ENCODE measurements around the gene WDR36.

WDR36 gene

GRCh38 chr5:111106320-111106948 is 14.3 kb downstream of the WDR36 start:
- DNase-seq (ENCODE audit: low read depth) = no peak

GRCh38 chr5:111107371-111107770 is 15.2 kb downstream of the WDR36 start:
- no peak for DNase-seq (ENCODE audit: low read depth)

- no peak for DNase-seq (ENCODE audit: low read depth)
Observed at GRCh38 chr5:111111956-111112355, 19.8 kb downstream of the WDR36 start.

GRCh38 chr5:111113678-111114077 is 21.5 kb downstream of the WDR36 start:
- no peak for DNase-seq (ENCODE audit: low read depth)

GRCh38 chr5:111115229-111115628 is 23.1 kb downstream of the WDR36 start:
- DNase-seq (ENCODE audit: low read depth) = no peak

GRCh38 chr5:111116550-111116949 is 24.4 kb downstream of the WDR36 start:
- DNase-seq (ENCODE audit: low read depth) = no peak

- no peak for DNase-seq (ENCODE audit: low read depth)
Observed at GRCh38 chr5:111117136-111117535, 25.0 kb downstream of the WDR36 start.

GRCh38 chr5:111119221-111119620 is 27.1 kb downstream of the WDR36 start:
- no peak for DNase-seq (ENCODE audit: low read depth)

- no peak for DNase-seq (ENCODE audit: low read depth)
Observed at GRCh38 chr5:111119856-111120255, 27.7 kb downstream of the WDR36 start.

GRCh38 chr5:111120911-111121310 is 28.8 kb downstream of the WDR36 start:
- no peak for DNase-seq (ENCODE audit: low read depth)

GRCh38 chr5:111121926-111122325 is 29.8 kb downstream of the WDR36 start:
- DNase-seq (ENCODE audit: low read depth) = no peak

- DNase-seq (ENCODE audit: low read depth) = no peak
Observed at GRCh38 chr5:111122398-111122797, 30.2 kb downstream of the WDR36 start.

GRCh38 chr5:111124793-111125192 is 32.6 kb downstream of the WDR36 start:
- no peak for DNase-seq (ENCODE audit: low read depth)

GRCh38 chr5:111126896-111127295 is 34.7 kb downstream of the WDR36 start:
- no peak for DNase-seq (ENCODE audit: low read depth)

GRCh38 chr5:111127453-111128195 is 35.5 kb downstream of the WDR36 start:
- peak; percentile 50 for DNase-seq (ENCODE audit: low read depth)

GRCh38 chr5:111129938-111130337 is 37.8 kb downstream of the WDR36 start:
- DNase-seq (ENCODE audit: low read depth) = peak; percentile 80

- no peak for DNase-seq (ENCODE audit: low read depth)
Observed at GRCh38 chr5:111131356-111131755, 39.2 kb downstream of the WDR36 start.

- no peak for DNase-seq (ENCODE audit: low read depth)
Observed at GRCh38 chr5:111132076-111132475, 39.9 kb downstream of the WDR36 start.

- DNase-seq (ENCODE audit: low read depth) = no peak
Observed at GRCh38 chr5:111132731-111133435, 40.7 kb downstream of the WDR36 start.

GRCh38 chr5:111133436-111133751 is 41.2 kb downstream of the WDR36 start:
- no peak for DNase-seq (ENCODE audit: low read depth)

GRCh38 chr5:111134087-111134486 is 41.9 kb downstream of the WDR36 start:
- DNase-seq (ENCODE audit: low read depth) = peak; percentile 25

GRCh38 chr5:111134864-111135263 is 42.7 kb downstream of the WDR36 start:
- DNase-seq (ENCODE audit: low read depth) = no peak

- no peak for DNase-seq (ENCODE audit: low read depth)
Observed at GRCh38 chr5:111135363-111135762, 43.2 kb downstream of the WDR36 start.

Data from EH (cell line).